HG02885 (cell line): Measurements from ENCODE around the gene ARID5B.

Experiments
- ATAC-seq: cut with Tn5 transposase; IDR thresholded peaks from one replicate; pipeline ENCODE4 v1.9.1; 2021; ENCODE audit warnings: mild to moderate bottlenecking; ENCODE audit not compliant: unreplicated experiment, poor library complexity

The ARID5B gene

GRCh38 chr10:62082729-62083411, 181.4 kb downstream of the ARID5B start:
- ATAC-seq = peak; percentile 55

GRCh38 chr10:62083412-62084267, 182.1 kb downstream of the ARID5B start:
- ATAC-seq = no peak

GRCh38 chr10:62084451-62084850, 183.0 kb downstream of the ARID5B start:
- no peak for ATAC-seq

GRCh38 chr10:62085404-62085803, 183.9 kb downstream of the ARID5B start:
- ATAC-seq = no peak

GRCh38 chr10:62085821-62086220, 184.3 kb downstream of the ARID5B start:
- ATAC-seq = no peak

GRCh38 chr10:62087329-62087728, 185.8 kb downstream of the ARID5B start:
- no peak for ATAC-seq

GRCh38 chr10:62088786-62089185, 187.3 kb downstream of the ARID5B start:
- no peak for ATAC-seq

GRCh38 chr10:62092301-62093030, 191.0 kb downstream of the ARID5B start:
- ATAC-seq = no peak

GRCh38 chr10:62093863-62094291, 192.4 kb downstream of the ARID5B start:
- ATAC-seq = no peak

GRCh38 chr10:62095181-62096122, 194.0 kb downstream of the ARID5B start:
- ATAC-seq = no peak

GRCh38 chr10:62096256-62096933, 194.9 kb downstream of the ARID5B start:
- ATAC-seq = no peak

GRCh38 chr10:62098278-62099121, 197.0 kb downstream of the ARID5B start:
- no peak for ATAC-seq

GRCh38 chr10:62099299-62099698, 197.8 kb downstream of the ARID5B start:
- ATAC-seq = no peak

- no peak for ATAC-seq
Observed at GRCh38 chr10:62103857-62104256, 202.4 kb downstream of the ARID5B start.

GRCh38 chr10:62106929-62107519, 205.5 kb downstream of the ARID5B start:
- no peak for ATAC-seq

GRCh38 chr10:62108759-62109586, 207.5 kb downstream of the ARID5B start:
- ATAC-seq = no peak

- peak; percentile 83 for ATAC-seq
Observed at GRCh38 chr10:62109587-62110293, 208.2 kb downstream of the ARID5B start.
